Measurements from ENCODE around the gene GLP2R. TPM values are rescaled to one million over a fixed set of nuclear protein-coding genes. Genes with fewer than 3 reads are reported as not detected.

GLP2R gene
- total and polyA plus RNA-seq, 2 of the 13 experiments (the other 11 are each of a cell fraction or from before 2014, with no cell fraction given) = 0.65 to 1.4 TPM

DNA sequence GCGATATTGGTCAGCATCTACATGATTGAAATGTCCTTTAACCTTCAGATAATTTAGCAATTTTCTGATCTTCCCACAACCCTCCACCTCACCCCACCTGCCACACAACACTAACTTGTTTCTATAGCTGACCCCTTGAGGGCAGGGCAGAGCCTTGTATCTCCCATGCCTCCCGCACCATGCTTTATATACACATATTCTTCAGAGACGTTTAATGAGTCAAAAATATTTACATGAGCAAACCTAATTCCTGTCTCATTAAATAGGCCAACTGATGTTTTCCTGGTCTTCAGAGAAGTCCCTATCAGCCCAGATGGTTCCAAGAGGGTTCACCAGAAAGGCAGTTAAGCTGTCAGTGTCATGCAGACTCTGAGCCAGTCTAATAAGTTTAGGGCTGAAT, 27.7 kb upstream of the GLP2R start (continued):
- TF ChIP-seq CBX2 (IDR thresholded peaks at IDR 0.05; ENCODE audit: low read depth, low read length) (no peak), CBX2 (CRISPR knock-in tag; IDR thresholded peaks at IDR 0.05; ENCODE audit: low read depth) (no peak), KMT2B (CRISPR knock-in tag; IDR thresholded peaks at IDR 0.05) (no peak), MIER3 (CRISPR knock-in tag; IDR thresholded peaks at IDR 0.05; ENCODE audit: borderline replicate concordance) (no peak), ELF4 (CRISPR knock-in tag; IDR thresholded peaks at IDR 0.05; ENCODE audit: borderline replicate concordance) (no peak), PHF8 (CRISPR knock-in tag; IDR thresholded peaks at IDR 0.05) (no peak), JUNB (CRISPR knock-in tag; IDR thresholded peaks at IDR 0.05; ENCODE audit: borderline replicate concordance) (no peak), CCAR2 (optimal IDR thresholded peaks at IDR 0.05; ENCODE audit: low read depth, low read length) (no peak)
- TF ChIP-seq, protein P1, sequence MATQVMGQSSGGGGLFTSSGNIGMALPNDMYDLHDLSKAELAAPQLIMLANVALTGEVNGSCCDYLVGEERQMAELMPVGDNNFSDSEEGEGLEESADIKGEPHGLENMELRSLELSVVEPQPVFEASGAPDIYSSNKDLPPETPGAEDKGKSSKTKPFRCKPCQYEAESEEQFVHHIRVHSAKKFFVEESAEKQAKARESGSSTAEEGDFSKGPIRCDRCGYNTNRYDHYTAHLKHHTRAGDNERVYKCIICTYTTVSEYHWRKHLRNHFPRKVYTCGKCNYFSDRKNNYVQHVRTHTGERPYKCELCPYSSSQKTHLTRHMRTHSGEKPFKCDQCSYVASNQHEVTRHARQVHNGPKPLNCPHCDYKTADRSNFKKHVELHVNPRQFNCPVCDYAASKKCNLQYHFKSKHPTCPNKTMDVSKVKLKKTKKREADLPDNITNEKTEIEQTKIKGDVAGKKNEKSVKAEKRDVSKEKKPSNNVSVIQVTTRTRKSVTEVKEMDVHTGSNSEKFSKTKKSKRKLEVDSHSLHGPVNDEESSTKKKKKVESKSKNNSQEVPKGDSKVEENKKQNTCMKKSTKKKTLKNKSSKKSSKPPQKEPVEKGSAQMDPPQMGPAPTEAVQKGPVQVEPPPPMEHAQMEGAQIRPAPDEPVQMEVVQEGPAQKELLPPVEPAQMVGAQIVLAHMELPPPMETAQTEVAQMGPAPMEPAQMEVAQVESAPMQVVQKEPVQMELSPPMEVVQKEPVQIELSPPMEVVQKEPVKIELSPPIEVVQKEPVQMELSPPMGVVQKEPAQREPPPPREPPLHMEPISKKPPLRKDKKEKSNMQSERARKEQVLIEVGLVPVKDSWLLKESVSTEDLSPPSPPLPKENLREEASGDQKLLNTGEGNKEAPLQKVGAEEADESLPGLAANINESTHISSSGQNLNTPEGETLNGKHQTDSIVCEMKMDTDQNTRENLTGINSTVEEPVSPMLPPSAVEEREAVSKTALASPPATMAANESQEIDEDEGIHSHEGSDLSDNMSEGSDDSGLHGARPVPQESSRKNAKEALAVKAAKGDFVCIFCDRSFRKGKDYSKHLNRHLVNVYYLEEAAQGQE (IDR thresholded peaks at IDR 0.05; ENCODE audit: borderline replicate concordance in 1 of 2, low read depth in 1 of 2, low read length in 2 of 2) = no peak

DNA sequence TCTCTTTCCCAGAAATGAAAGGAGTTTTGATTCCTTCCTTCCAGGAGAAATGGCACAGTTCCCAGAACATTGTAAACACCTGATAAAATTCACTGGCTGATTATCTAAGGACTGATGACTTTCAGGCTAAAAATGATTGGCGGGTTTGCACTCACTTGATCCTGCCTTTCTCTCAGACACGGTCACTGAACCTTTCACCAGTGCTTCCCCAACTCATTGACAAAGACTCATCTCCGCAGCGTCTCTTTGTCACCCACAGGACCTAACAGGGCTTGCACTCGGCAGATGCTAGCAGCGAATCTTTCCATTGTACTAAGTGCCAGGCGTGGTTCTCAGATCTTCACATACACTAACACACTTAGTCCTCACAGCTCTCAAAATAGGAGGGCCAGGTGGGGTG, 27.0 kb upstream of the GLP2R start:
- Histone ChIP-seq H3K4me1 (ENCODE audit: insufficient read depth, low read length) (no peaks in the 10 kb centered on the region), H4K20me1 (ENCODE audit: insufficient read depth, low read length) (no peaks in the 10 kb centered on the region), H2AFZ (ENCODE audit: low read length) (no peak overlapping the region), H3K4me2 (ENCODE audit: low read depth, low read length) (no peak overlapping the region), H3K27me3 (ENCODE audit: control insufficient read depth in 1 of 2, insufficient read depth in 2 of 2, low read length in 2 of 2) (peaks cover 0 to 22% of the 10 kb centered on the region in 2 experiments; a peak in 3 of 5 replicates), H3K36me3 (replicated peaks in 1 of 2; ENCODE audit: control insufficient read depth in 1 of 2, insufficient read depth in 2 of 2, low read length in 2 of 2) (no peaks in the 10 kb centered on the region), H3K9me3 (ENCODE audit: low read length) (no peaks in the 10 kb centered on the region), H3K9ac (ENCODE audit: insufficient read depth, low read depth, low read length) (no peak overlapping the region), H3K27ac (ENCODE audit: extremely low read length, insufficient read depth, low read length) (no peak overlapping the region), H3K4me3 (replicated peaks in 1 of 3; ENCODE audit: insufficient read depth in 1 of 3, low read depth in 2 of 3, low read length in 3 of 3) (no peak overlapping the region), H3K79me2 (ENCODE audit: insufficient read depth, low read length) (no peaks in the 10 kb centered on the region)
- FAIRE-seq (no peak), DNase-seq (ENCODE audit: low spot score) (no peak), ATAC-seq (no peak)
- POLR2A ChIA-PET = no interaction called here
- in situ Hi-C loops (cut with HindIII; ENCODE audit: extremely low pct_ligation_motif_present, low pct_unique_long_range_greater_than_20kb) = no loop called here
- intact Hi-C loops (cut with micrococcal nuclease; ENCODE audit: unreplicated experiment) = no loop called here
- CTCF ChIA-PET (ENCODE audit: low intra/inter-chr PET ratio, low total read pairs) = no interaction called here
- WGBS (ENCODE audit: low lambda C conversion rate) = 11% methylated on average over 7 of the region's 7 CpGs
- BruUV-seq (replicated peaks) = no TSS peak
- TF ChIP-seq SKI (IDR thresholded peaks at IDR 0.05; ENCODE audit: partially characterized antibody) (no peak), ONECUT2 (CRISPR knock-in tag; IDR thresholded peaks at IDR 0.05) (no peak), HOXA9 (CRISPR knock-in tag; IDR thresholded peaks at IDR 0.05; ENCODE audit: borderline replicate concordance) (no peak), CENPX (CRISPR knock-in tag; IDR thresholded peaks at IDR 0.05) (no peak), ETS1 (CRISPR knock-in tag; IDR thresholded peaks at IDR 0.05) (no peak)
- TF ChIP-seq, protein P2, sequence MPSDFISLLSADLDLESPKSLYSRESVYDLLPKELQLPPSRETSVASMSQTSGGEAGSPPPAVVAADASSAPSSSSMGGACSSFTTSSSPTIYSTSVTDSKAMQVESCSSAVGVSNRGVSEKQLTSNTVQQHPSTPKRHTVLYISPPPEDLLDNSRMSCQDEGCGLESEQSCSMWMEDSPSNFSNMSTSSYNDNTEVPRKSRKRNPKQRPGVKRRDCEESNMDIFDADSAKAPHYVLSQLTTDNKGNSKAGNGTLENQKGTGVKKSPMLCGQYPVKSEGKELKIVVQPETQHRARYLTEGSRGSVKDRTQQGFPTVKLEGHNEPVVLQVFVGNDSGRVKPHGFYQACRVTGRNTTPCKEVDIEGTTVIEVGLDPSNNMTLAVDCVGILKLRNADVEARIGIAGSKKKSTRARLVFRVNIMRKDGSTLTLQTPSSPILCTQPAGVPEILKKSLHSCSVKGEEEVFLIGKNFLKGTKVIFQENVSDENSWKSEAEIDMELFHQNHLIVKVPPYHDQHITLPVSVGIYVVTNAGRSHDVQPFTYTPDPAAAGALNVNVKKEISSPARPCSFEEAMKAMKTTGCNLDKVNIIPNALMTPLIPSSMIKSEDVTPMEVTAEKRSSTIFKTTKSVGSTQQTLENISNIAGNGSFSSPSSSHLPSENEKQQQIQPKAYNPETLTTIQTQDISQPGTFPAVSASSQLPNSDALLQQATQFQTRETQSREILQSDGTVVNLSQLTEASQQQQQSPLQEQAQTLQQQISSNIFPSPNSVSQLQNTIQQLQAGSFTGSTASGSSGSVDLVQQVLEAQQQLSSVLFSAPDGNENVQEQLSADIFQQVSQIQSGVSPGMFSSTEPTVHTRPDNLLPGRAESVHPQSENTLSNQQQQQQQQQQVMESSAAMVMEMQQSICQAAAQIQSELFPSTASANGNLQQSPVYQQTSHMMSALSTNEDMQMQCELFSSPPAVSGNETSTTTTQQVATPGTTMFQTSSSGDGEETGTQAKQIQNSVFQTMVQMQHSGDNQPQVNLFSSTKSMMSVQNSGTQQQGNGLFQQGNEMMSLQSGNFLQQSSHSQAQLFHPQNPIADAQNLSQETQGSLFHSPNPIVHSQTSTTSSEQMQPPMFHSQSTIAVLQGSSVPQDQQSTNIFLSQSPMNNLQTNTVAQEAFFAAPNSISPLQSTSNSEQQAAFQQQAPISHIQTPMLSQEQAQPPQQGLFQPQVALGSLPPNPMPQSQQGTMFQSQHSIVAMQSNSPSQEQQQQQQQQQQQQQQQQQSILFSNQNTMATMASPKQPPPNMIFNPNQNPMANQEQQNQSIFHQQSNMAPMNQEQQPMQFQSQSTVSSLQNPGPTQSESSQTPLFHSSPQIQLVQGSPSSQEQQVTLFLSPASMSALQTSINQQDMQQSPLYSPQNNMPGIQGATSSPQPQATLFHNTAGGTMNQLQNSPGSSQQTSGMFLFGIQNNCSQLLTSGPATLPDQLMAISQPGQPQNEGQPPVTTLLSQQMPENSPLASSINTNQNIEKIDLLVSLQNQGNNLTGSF (CRISPR knock-in tag; IDR thresholded peaks at IDR 0.05) = no peak
